Middle frontal gyrus (tissue), 1 donor: ENCODE results near the gene HRH1.
A peak's percentile ranks its signal among the peaks of the same experiment; 100 is the strongest.
"Not testable (repeated sequence)": the region's sequence is repeated elsewhere in the genome, so short reads cannot be mapped to it uniquely, and the experiment has no call there.

ENCODE experiments used
- DNase-seq: peaks from one replicate; pipeline ENCODE4 v3.0.0-alpha.2; 2015; ENCODE audit warnings: low spot score; ENCODE audit errors: extremely low spot score

HRH1 gene

GRCh38 chr3:11238880-11239279 is 84.6 kb downstream of the HRH1 start:
- DNase-seq: no peak

GRCh38 chr3:11239796-11240195 is 85.5 kb downstream of the HRH1 start:
- DNase-seq: no peak

GRCh38 chr3:11240496-11240895 is 86.2 kb downstream of the HRH1 start:
- DNase-seq: no peak

- DNase-seq: no peak
Measured at GRCh38 chr3:11244121-11244677, 89.9 kb downstream of the HRH1 start.

GRCh38 chr3:11245276-11245675 is 91.0 kb downstream of the HRH1 start:
- no peak for DNase-seq

- DNase-seq: no peak
Measured at GRCh38 chr3:11245827-11246662, 91.8 kb downstream of the HRH1 start.

GRCh38 chr3:11246663-11246970 is 92.3 kb downstream of the HRH1 start:
- no peak for DNase-seq

- DNase-seq: no peak
Measured at GRCh38 chr3:11247362-11247761, 93.1 kb downstream of the HRH1 start.

GRCh38 chr3:11248596-11248995 is 94.3 kb downstream of the HRH1 start:
- DNase-seq: no peak

- DNase-seq: no peak
Measured at GRCh38 chr3:11250902-11251806, 96.9 kb downstream of the HRH1 start.

GRCh38 chr3:11251807-11252176 is 97.5 kb downstream of the HRH1 start:
- DNase-seq: no peak

- no peak for DNase-seq
Measured at GRCh38 chr3:11254876-11255275, 100.6 kb downstream of the HRH1 start.

- not testable (repeated sequence) for DNase-seq
Measured at GRCh38 chr3:11255537-11255936, 101.2 kb downstream of the HRH1 start.

GRCh38 chr3:11258958-11259357 is 104.7 kb downstream of the HRH1 start:
- no peak for DNase-seq

GRCh38 chr3:11260460-11260859 is 106.2 kb downstream of the HRH1 start:
- DNase-seq: no peak

- DNase-seq: no peak
Measured at GRCh38 chr3:11269007-11269406, 114.7 kb downstream of the HRH1 start.

GRCh38 chr3:11271986-11272904 is 118.0 kb downstream of the HRH1 start, which contains the start of gene ATG7:
TSS of gene ATG7 (plus strand) at chr3:11272397. CDS start at chr3:11298696, 26,299 bp downstream.
- peak; percentile 97 for DNase-seq

GRCh38 chr3:11272906-11273574 is 118.7 kb downstream of the HRH1 start:
- no peak for DNase-seq

- DNase-seq: no peak
Measured at GRCh38 chr3:11273891-11274291, 119.6 kb downstream of the HRH1 start.

- DNase-seq: no peak
Measured at GRCh38 chr3:11274566-11275142, 120.4 kb downstream of the HRH1 start.
